Measurements from ENCODE around the gene PCCA. TPM values are rescaled to one million over a fixed set of nuclear protein-coding genes. Genes with fewer than 3 reads are reported as not detected.

PCCA gene
- total and polyA plus RNA-seq, 2 of the 13 experiments (the other 11 are each of a cell fraction or from before 2014, with no cell fraction given), result 15.0 to 32.2 TPM

- TF ChIP-seq REST (IDR thresholded peaks at IDR 0.05; ENCODE audit: borderline replicate concordance in 1 of 2, low read depth in 1 of 2, low read length in 2 of 2) (0 out of 4 replicates have a peak, but pooled peaks of 1 of the 2 experiments have one; percentile 15), KLF6 (CRISPR knock-in tag; IDR thresholded peaks at IDR 0.05) (peak; percentile 91), MNT (IDR thresholded peaks at IDR 0.05) (peak; percentile 36), MYNN (CRISPR knock-in tag; IDR thresholded peaks at IDR 0.05; ENCODE audit: low read depth) (no peak), CSRNP2 (CRISPR knock-in tag; conservative IDR thresholded peaks at IDR 0.05; ENCODE audit: low read depth) (no peak), HHEX (CRISPR knock-in tag; IDR thresholded peaks at IDR 0.05) (no peak), GMEB1 (CRISPR knock-in tag; IDR thresholded peaks at IDR 0.05; ENCODE audit: borderline replicate concordance) (peak; percentile 80; the same call in 1 of the 2 replicates), ZNF343 (CRISPR knock-in tag; IDR thresholded peaks at IDR 0.05) (peak; percentile 93), ELF4 (CRISPR knock-in tag; IDR thresholded peaks at IDR 0.05; ENCODE audit: borderline replicate concordance) (peak; percentile 76; the same call in 1 of the 2 replicates), PRDM15 (CRISPR knock-in tag; IDR thresholded peaks at IDR 0.05) (peak; percentile 94), IRF2 (CRISPR knock-in tag; IDR thresholded peaks at IDR 0.05) (peak; percentile 90; the same call in 1 of the 2 replicates), ZNF251 (CRISPR knock-in tag; IDR thresholded peaks at IDR 0.05) (0 out of 2 replicates have a peak, but pooled peaks have one; percentile 33)
Measured at GRCh38 chr13:100088644-100089464, at the start of gene PCCA (continued).
